HG02938 (cell line): ENCODE measurements around the gene MUC22.
"Not testable (repeated sequence)": the region's sequence is repeated elsewhere in the genome, so short reads cannot be mapped to it uniquely, and the experiment has no call there.

Experiments
- ATAC-seq: cut with Tn5 transposase; IDR thresholded peaks from one replicate; pipeline ENCODE4 v1.9.1; 2021; ENCODE audit warnings: mild to moderate bottlenecking, moderate library complexity; ENCODE audit not compliant: unreplicated experiment

The MUC22 gene

DNA sequence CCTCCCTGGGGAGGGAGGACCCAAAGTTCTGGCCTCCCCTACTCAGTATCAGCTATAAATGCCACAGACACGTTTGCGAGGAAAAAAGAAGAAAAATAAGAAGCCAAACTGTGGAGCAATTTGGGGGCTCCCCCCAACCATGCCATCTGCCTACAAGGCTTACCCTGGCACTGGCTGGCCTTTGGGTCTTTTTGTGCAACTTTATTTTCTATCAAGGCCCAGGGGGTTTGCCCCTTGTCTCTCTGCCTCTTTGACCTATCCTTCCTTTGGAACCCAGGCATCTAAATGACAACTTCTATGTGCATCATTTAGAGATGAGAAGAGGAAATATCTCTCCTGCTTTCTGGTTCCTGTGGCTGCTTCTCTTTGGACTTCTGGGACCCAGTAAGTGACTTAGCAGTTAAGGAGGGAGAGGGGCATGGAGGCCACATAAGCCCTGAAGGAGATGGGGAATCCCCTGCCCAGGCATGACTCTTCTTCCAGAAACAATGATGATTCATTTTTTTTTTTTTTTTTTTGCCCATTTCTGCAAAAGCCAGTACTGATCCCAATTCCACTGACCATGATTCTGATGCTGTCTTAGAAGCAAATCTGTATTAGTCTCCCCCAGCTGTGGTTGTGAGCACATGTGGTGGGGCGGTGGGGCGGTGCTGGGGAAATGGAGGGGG, at the start of gene MUC22:
TSS of gene MUC22 (plus strand) at position 82 of the 668 bp plus-strand sequence. CDS start at position 315, 233 bp downstream.
- no peak for ATAC-seq

DNA sequence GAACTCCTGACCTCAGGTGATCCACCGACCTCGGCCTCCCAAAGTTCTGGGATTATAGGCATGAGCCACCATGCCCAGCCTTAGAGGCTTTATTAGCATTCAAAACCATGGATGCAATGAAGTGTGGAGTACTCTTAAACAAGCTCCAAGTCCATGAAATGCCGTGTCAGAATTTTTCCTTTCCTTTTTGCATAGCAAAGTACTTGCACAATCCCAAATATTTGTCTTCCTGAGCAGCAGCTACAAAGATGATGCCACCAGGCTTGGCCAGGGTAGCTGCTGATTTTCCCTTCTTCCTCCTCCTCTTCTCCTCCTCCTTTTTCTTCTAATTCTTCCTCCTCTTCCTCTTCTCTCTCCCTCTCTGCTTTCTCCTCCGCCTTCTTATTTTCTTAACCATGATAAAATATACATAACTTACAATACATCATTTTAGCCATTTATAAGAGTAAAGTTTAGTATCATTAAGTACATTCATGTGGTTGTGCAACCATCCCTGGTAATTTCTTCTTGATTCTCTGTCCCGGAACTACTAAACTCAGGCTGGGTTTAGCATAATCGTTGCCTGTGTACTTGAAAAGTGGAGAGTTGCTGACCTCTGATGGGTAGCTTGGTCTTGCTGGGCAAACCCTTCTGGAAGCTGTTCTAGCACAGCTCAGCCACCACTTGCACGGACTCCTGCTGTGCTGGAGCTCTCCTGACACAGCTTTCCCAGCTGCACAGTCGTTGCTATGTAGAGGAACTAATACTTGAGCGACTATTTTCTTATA, 49.2 kb upstream of the MUC22 start:
- no peak for ATAC-seq

DNA sequence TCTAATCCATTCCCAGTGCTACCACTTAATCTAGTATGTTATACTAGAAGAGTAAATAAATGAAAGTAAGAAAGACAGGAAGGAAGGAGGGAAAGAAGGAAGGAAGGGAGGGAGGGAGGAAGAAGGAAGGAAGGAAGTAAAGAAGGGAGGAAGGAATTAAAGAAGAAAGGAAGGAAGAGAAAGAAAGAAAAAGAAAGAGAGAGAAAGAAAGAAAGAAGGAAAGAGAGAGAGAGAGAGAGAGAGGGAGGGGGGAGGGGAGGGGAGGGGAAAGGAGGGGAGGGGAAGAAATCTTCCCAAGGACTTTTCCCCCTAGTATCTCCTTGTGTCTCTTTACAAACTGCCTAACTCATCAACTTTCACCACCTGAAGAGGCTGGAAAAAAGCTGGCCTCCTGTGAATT, 47.6 kb upstream of the MUC22 start:
- no peak for ATAC-seq

DNA sequence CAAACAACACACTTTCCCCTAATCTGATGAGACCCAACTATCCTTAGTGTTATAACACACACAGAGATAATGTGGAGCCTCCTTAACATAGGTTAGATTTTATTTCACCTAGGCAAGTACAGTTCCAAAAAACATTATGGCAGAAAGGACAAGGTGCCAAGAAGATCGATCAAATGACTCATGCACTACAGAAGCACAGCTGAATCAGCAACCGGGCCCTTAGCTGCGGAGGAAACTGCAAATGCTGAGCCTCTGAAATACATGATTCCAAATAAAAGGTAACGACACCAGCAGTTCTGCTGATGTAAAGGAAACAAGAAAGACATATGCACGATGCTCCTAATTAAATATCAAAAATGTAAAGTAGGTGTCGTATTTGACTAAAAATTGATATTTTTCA, 46.6 kb upstream of the MUC22 start:
- ATAC-seq, result no peak

DNA sequence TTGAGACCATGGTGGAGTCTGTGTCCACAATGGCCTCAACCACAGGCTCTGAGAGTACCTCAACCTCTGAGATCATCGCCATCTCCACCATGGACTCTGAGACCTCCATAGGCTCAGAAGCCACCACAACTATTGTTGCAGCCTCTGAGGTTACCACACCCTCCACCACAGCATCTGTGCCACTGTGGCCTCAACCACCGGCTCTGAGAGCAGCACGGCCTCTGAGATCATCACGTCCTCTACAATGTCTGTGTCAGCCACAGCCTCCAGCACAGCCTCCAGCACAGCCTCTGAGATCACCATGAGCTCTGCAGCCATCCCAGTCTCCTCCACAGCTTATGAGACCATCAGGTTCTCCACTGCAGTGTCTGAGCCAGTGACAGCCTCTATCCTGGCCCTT, 46.2 kb upstream of the MUC22 start:
- ATAC-seq, result no peak

DNA sequence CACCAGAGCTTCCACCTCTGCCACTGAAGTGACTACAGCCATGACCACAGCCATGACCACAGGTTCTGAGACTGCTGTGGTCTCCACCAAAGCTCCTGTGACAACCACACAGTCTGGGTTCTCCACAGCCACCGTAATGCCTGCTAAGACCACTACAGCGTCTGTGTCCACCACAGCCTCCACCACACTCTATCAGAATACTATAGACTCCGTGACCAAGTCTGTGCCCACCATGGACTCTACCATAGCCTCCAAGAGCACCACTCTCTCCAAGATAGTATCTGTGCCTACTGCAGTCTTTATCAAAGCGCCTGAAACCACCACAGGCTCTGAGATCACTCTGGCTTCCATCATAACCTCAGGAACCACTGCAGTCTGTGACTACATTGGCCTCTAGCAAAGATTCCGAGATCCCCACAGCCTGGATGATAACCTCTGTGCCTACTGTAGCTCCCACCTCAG, 45.1 kb upstream of the MUC22 start:
- no peak for ATAC-seq

DNA sequence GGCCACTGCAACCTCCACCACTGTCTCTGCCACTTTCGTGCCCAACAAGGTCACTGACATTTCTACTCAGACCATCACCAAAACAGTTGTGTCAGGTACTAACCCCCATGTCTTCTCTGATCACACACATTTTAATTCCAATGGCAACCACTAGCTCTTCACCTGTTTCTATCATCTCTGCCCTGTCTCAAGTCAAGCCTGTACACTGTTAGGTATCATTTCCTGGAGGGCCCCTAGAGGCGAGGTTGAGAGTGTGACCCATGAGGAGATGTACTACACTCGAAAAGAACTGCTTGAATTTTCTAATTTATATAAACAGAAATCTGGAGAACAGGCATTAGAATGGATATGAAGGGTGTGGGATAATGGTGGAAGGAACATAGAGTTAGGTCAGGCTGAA, 44.1 kb upstream of the MUC22 start:
- no peak for ATAC-seq

DNA sequence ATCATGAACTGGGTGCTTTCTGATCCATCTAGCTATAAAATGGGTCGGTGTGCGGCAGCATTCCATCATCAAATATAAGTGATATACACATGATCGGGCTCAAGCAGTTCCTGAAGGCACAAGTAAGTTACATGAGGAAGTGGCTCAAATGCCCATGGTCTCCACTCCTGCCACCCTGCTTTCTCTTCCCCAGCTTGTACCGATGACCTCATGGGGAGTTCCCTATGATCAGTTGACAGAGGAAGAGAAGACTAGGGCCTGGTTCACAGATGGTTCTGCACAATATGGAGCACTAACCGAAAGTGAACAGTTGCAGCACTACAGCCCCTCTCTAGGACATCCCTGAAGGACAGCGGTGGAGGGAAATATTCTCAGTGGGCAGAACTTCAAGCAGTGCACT, 41.1 kb upstream of the MUC22 start:
- not testable (repeated sequence) for ATAC-seq

DNA sequence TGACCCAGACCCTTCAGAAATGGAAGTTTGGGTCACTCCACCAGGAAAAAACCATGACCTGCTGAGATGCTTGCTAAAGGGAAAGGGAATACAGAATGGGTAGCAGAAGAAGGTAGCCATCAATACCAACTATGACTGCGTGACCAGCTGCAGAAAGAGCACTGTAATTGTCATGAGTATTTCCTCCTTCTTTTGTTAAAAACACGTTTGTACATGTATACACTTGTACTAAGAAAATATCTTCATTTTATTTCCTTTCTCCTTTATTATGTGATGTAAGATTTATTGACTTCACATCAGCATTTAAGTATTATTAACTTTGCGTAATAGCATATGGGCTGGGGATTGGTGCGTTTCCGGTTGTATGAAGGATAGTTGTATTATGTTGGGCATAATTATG, 39.3 kb upstream of the MUC22 start:
- ATAC-seq, result no peak

DNA sequence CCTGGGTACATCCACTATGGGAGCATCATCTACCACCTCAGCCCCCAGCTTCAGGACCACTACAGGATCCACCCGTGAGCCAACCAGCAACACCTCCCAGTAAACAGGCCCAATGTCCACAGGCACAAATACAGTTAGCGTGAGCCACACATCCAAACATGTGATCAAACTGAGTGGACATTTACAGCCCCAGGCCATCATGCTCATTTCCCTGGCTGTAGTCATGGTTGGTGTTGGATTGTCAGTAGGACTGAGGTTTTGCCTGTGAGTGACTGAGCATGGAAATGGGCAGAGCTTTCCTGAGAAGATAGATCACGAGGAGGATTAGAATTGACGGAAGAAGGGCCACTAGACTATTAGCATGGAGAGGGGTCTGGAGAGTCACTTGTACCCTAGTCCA, 37.5 kb upstream of the MUC22 start:
- ATAC-seq, result no peak

DNA sequence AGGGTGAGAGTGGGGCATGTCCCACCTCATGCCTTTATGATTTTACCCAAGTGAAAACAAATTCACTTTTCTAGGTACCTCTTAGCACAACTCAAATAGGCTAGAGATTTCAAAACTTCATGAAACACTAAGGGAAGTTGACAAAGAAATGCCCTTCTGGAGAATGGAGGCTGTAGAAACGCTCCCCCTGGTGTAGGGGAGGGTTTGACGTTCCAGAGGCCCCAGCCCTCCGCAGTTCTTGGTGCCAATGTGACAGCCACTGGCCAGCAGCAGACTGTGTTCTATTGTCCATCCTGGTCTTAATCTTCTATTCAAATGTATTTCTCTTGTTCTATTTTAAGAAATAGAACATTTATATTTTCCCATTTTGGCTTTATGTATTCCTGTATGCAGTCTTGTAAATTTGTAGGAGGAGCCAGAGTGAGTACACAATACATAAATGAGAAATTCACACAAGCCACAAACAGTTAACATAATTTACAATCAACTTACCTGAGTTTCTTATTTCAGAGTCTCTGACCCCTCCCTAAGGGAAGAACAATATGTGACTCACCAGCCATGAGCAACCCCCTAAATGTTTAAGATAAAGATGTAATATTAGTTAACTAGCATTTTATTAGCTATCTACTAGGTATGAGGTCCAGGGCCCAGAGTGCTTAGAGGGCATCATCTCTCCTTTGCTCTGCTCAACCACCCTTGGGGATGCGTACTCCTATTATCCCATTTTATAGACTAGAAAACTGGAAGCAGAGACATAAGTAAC, 35.6 kb upstream of the MUC22 start:
- no peak for ATAC-seq

DNA sequence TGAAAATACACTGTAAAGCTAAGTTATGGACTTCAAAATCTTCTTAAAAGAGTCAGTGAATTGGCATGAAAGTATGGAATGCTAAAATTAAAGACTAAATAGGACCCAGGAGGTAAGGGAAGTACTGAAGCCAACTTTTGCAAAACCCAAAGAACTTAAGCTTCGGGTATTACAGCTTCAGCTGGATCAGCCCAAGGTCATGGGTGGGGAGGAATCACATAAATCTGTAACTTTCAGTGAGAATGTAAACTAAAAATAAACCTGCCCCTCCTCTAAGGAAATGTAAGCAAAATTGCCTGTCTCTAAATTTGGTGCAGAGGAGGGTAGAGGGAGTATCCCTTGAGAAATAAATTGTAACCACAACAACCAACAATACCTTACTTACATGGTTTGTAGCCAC, 31.1 kb upstream of the MUC22 start:
- ATAC-seq, result no peak

DNA sequence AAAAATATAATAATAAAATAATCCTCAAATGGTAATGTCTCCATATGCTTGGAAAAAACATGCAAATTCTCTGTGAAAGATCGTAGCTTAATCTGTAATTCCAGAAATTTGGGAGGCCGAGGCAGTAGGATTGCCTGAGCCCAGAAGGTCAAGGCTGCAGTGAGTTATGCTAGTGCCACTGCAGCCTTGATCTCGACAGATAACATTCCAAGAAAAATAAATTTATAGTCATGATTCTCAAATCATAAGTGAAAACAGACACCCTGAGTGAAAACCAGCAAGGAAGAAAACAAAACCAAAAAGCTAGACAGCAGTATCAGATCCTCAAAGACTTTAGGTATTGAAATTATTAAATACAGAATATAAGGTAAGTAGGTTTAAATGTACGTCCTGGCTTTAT, 30.6 kb upstream of the MUC22 start:
- ATAC-seq, result no peak

DNA sequence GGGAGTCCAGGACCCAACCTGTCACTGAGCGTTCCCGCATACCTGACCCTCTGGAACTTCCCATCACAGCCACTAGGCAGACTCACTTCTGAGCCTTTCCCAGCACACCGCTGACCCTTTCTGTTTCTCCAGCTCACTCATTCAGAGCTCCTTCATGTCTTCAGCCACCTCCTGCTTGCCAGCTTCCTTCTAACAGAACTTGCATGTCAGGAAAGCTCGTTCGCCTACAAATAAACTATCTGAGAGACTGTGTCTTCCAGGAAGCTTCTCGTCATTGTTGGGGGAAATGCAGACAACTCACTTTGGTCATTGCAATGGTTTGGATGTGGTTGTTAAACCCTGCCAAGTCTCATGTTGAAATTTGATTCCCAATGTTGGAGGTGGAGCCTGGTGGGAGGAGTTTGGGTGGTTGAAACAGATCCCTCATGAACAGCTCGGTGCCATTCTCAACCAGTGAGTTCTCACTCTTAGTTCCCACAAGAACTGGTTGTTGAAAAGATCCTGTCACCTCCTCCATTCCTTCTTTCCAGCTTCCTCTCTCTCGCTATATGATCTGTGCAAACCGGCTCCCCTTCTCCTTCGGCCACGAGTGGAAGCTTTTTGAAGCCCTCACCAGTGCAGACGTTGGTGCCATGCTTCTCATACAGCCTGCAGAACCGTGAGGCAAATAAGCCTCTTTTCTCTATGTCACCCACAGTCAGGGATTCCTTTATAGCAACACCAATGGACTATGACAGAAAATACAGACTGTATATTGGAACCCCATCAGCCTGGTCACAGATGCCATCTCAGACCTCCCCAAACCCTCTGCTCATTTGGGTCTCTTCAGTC, 28.1 kb upstream of the MUC22 start:
- no peak for ATAC-seq

DNA sequence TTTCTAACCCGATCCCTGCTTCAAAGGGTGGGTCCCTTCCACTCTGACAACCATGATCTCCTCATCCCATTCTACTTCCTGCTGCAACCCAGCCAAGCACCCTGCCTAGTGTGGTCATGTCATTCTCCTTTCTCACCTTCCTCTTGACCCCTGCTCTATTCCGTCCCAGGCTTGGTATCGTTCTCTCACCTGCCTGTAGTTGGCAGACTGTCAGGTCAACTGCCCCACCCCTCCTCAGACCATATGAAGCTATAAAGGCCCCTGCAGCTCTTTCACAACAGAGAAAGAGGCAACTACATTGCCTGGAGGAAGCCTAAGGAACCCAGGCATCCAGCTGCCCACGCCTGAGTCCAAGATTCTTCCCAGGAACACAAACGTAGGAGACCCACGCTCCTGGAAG, 26.8 kb upstream of the MUC22 start, which contains the start of gene MUC21:
TSS of gene MUC21 (plus strand) at position 280 of the 400 bp plus-strand sequence. CDS start 241 bp downstream, outside the sequence.
- no peak for ATAC-seq

DNA sequence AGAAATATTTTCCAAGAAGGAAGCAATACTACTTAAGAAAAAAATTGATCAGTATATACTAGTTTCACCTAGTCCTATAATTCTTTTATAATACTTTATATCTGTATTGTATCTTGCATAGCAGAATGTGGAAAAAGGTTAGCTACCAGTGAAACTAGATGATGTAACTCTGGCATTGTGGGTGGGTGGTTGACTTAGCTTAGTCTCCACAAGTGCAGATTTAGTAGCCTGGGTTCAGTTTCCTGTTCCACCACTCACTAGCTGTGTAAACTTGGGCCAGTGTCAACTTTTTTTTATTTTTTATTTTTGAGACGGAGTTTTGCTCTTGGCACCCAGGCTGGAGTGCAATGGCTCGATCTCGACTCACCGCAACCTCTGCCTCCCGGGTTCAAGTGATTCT, 24.8 kb upstream of the MUC22 start:
- ATAC-seq, result no peak

DNA sequence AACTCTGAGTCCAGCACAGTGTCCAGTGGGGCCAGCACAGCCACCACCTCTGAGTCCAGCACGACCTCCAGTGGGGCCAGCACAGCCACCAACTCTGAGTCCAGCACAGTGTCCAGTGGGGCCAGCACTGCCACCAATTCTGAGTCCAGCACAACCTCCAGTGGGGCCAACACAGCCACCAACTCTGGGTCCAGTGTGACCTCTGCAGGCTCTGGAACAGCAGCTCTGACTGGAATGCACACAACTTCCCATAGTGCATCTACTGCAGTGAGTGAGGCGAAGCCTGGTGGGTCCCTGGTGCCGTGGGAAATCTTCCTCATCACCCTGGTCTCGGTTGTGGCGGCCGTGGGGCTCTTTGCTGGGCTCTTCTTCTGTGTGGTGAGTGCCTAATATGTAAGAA, 23.0 kb upstream of the MUC22 start:
- ATAC-seq, result no peak

DNA sequence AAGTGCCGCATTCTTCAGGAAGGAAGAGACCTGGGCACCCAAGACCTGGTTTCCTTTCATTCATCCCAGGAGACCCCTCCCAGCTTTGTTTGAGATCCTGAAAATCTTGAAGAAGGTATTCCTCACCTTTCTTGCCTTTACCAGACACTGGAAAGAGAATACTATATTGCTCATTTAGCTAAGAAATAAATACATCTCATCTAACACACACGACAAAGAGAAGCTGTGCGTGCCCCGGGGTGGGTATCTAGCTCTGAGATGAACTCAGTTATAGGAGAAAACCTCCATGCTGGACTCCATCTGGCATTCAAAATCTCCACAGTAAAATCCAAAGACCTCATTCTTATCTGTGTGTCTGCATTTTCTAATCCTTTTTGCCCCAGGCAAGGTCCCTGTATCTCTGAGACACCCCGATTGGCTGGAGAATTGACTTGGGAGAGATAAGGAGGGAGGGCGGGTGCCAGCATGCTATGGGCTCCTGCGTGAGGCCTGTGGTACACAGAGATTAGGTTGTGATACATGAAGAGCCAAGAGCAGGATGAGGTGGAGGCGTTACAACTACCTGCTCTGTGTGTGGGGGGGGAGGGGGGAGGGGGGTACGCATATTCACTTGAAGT, 22.0 kb upstream of the MUC22 start:
- no peak for ATAC-seq

DNA sequence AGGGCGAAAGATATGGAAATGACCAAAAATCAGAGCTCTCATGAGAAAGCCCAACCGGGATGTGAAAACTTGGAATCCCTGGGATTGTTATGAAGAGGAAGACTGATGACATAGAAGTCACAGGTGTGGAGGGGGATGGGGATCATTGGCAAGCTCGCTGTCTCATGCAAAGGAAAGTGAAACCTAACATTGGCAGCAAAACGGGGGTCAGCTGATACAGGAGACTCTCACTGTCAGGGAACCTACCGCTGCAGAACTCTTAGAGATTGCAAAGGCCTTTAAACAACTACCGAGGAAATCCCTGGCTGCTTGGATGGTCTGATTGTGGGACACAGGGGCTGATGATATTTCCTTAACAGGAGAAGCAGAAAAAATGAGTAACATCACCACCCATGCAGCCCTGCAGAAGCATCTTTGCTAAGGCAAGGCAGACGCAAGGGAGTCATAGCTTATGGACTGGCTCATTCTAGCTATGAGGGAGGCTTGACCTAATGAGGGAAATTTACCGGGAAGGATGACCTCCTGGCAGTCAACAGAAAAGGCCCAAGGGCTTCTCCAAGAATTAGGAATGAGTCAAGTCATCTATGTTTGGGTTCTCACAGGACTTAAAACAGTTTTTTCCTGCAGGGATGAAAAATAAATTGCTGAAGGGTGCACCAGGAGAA, 19.7 kb upstream of the MUC22 start:
- ATAC-seq, result no peak

DNA sequence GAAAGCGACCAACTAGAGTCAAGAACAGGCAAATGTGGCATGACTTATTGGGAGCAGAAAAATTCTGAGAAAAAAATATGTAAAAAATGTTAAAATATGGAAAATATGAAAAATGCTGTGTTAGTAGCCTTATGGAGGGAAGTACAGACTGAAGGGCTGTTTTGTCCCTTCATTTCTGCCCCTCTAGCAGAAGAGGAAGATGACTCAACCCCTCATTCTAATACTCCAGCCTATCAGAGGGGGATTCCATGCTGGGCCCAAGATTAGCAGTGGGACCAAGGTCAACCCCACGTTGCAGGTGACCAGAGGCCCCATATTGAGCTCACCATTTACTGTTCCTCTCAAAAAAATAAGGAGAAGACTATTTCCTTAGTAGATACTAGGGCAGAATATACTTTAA, 18.4 kb upstream of the MUC22 start:
- ATAC-seq, result no peak
